Sigmoid colon (tissue), 4 donors: ENCODE results near the gene KLHL8.

Experiments
- CTCF ChIP-seq, 4 experiments: fragments of 450-650 bp in 3 of 4; fragments of 200-600 bp in 1 of 4; IDR thresholded peaks; one replicate each; pipeline ENCODE4 v1.5.1; 2016 to 2019; ENCODE audit warnings: antibody characterized with exemption in 4 of 4, mild to moderate bottlenecking in 3 of 4, moderate library complexity in 2 of 4
- EP300 ChIP-seq, 4 donors: sonication (generic); formaldehyde crosslinking; IDR thresholded peaks; one replicate each; pipeline ENCODE4 v1.6.1; 2017; ENCODE audit warnings: antibody characterized with exemption in 4 of 4
- POLR2A ChIP-seq, 2 donors: fragments of 450-650 bp; IDR thresholded peaks; one replicate each; pipeline ENCODE4 v1.6.1; 2016; ENCODE audit warnings: antibody characterized with exemption in 2 of 2, mild to moderate bottlenecking in 2 of 2, moderate library complexity in 2 of 2
- POLR2AphosphoS5 ChIP-seq, 4 donors: sonication (generic); formaldehyde crosslinking; IDR thresholded peaks; one replicate each; pipeline ENCODE4 v1.6.1; 2017; ENCODE audit warnings: antibody characterized with exemption in 4 of 4

GRCh38 chr4:87179751-87180150 lies 40.7 kb downstream of the KLHL8 start:
- TF ChIP-seq CTCF (IDR thresholded peaks at IDR 0.05) (no peak), EP300 (IDR thresholded peaks at IDR 0.05) (no peak), POLR2A (IDR thresholded peaks at IDR 0.05) (no peak), POLR2AphosphoS5 (IDR thresholded peaks at IDR 0.05) (no peak)
